SKM-1 (cell line): Measurements from ENCODE around the gene LIMS4.
"Not testable (repeated sequence)": the region's sequence is repeated elsewhere in the genome, so short reads cannot be mapped to it uniquely, and the experiment has no call there.

Experiments
- DNase-seq: peaks from one replicate; lab custom pipeline; 2025; ENCODE audit not compliant: unreplicated experiment; lab: John Stamatoyannopoulos, UW

The LIMS4 gene, protein sequence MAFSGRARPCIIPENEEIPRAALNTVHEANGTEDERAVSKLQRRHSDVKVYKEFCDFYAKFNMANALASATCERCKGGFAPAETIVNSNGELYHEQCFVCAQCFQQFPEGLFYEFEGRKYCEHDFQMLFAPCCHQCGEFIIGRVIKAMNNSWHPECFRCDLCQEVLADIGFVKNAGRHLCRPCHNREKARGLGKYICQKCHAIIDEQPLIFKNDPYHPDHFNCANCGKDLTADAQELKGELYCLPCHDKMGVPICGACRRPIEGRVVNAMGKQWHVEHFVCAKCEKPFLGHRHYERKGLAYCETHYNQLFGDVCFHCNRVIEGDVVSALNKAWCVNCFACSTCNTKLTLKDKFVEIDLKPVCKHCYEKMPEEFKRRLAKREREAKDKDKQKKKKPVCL

GRCh38 chr2:110472171-110473058 lies at the start of gene LIMS4:
TSS of gene LIMS4 (minus strand) at chr2:110472816. CDS start at chr2:110472778, 38 bp downstream.
- not testable (repeated sequence) for DNase-seq

DNA sequence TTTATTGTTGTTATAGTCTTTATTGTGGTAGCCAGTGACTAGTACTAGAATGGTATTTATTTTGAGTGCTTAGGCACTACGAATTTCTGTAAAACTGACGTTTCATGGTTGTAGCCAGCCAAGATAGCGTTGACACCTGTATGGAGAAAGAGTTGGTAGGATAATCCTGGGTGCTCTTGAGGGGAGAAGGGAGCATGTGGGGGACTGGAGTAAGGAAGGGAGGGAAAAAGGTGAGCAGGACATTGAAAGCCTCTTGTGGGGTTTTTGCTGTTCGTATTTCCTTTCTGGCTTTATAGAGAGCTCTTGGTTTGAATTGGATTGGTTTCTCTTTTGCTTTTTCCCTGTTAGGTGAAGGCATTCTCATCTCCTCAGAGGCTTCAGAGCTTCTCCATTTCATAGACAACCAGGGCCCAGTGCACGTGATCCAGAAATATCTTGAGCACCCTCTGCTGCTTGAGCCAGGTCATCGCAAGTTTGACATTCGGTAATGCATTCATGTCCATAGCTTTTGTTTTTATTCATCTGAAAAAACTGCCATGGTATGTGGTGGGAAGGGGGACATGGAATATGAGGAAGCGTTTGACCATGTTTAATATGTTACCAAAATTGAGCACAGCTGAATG lies 27.2 kb upstream of the LIMS4 start:
- not testable (repeated sequence) for DNase-seq

DNA sequence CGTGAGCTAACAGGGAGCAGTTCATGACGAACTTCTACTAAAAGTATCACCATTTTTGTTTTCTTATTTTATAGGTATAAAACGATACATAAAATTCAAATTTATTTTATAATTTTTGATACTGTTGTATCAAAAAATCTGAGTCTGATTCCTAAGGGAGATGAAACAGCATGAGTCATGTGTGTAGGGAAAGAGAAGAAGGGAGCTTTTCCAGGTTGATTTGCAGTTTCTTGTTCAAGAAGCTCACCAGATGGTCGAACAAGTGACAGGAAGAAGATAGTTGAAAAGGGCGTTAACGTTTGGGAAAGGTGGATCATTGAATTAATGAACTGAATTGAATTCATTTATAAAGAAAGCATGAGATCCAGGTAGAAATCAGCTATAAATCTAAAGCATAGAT lies 23.4 kb upstream of the LIMS4 start:
- not testable (repeated sequence) for DNase-seq

- DNase-seq, result not testable (repeated sequence)
These were observed 21.9 kb upstream of the LIMS4 start for GRCh38 chr2:110494488-110494887.

GRCh38 chr2:110488991-110489390 lies 16.4 kb upstream of the LIMS4 start:
- not testable (repeated sequence) for DNase-seq

GRCh38 chr2:110482697-110483096 lies 10.1 kb upstream of the LIMS4 start:
- DNase-seq, result not testable (repeated sequence)

- not testable (repeated sequence) for DNase-seq
These were observed 8.6 kb upstream of the LIMS4 start for GRCh38 chr2:110481200-110481599.

DNA sequence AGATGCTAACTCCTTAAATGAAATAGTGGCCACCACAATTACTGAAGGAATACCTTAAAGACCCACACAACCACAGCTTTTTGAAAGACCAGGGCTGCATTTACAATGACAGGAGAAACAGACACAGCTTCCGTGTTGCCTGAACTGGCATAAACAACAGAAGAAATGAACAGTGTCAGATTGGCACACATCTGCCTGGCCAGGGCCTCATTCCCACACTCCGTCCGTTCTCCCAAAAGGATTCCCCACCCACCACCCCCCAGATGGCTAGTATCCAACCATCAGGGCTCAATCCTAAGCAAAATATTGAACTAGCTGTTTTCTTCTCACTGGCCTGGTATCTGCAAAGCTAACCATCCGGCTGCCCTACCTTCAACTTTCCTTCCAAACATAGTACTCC lies 7.5 kb upstream of the LIMS4 start:
- not testable (repeated sequence) for DNase-seq

- not testable (repeated sequence) for DNase-seq
These were observed 4.8 kb upstream of the LIMS4 start for GRCh38 chr2:110477370-110477769.

DNA sequence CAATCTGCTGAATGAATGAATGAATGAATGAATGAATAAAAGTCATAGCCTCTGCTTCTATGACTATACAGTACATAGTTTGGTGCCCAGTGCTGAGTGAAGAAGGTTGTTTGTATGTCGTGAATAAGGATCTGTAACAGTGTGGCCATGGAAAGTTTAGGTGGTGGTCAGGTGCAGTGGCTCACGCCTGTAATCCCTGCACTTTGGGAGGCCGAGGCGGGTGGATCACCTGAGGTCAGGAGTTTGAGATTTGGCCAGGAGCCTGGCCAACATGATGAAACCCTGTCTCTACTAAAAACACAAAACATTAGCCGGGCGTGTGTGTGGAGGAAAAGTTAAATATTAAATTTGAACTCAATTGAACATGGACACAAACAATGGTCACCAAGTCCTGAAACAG lies 4.3 kb upstream of the LIMS4 start:
- DNase-seq, result not testable (repeated sequence)

GRCh38 chr2:110475627-110476359 lies 3.2 kb upstream of the LIMS4 start:
- DNase-seq, result not testable (repeated sequence)

- DNase-seq, result not testable (repeated sequence)
These were observed 2.3 kb upstream of the LIMS4 start for GRCh38 chr2:110474898-110475297.

GRCh38 chr2:110473059-110473358 lies 393 bp upstream of the LIMS4 start:
- not testable (repeated sequence) for DNase-seq

- not testable (repeated sequence) for DNase-seq
These were observed 3.7 kb downstream of the LIMS4 start for GRCh38 chr2:110468921-110469320.

GRCh38 chr2:110465312-110465711 lies 7.3 kb downstream of the LIMS4 start:
- DNase-seq, result not testable (repeated sequence)

GRCh38 chr2:110462458-110462857 lies 10.2 kb downstream of the LIMS4 start:
- not testable (repeated sequence) for DNase-seq

- DNase-seq, result not testable (repeated sequence)
These were observed 12.3 kb downstream of the LIMS4 start for GRCh38 chr2:110460318-110460717.

- not testable (repeated sequence) for DNase-seq
These were observed 15.4 kb downstream of the LIMS4 start for GRCh38 chr2:110457214-110457590.

DNA sequence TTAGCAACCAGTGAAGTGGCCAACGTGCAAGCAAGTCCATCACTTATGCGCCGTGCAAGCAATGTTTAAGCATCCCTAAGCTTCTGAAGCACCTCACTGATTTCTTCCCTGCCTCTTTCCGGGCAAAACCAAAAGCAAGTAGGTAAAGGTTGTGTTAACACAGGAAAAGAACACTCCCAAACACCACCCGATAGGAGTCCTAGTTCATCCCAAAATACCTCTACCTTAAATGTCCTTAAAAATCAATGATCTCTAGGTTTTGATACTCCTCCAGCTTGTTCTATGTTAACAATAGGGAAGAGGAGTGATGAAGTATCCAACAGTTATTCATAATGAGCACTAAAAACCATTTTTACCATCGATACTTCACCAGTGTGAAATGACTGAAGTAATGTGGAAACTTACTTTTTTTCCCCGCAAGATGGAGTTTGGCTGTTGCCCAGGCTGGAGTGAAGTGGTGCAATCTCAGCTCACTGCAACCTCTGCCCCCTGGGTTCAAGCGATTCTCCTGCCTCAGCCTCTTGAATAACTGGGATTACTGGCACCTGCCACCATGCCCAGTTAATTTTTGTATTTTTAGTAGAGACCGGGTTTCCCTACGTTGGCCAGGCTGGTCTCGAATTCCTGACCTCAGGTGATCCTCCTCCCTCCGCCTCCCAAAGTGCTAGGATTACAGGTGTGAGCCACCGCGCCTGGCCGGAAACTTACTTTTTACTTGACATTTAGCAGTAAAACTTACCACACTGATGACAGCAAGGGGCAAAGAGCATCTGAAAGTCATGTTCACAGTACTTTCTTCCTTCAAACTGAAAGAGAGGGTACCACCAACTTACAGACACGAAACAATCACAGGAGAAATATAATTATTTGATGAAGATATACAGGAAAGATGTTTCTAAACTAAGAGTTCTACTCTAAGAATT lies 16.1 kb downstream of the LIMS4 start:
- DNase-seq, result not testable (repeated sequence)
